ENCODE results near the gene TYK2.

GRCh38 chr19:10390652-10391286 is 10.4 kb upstream of the TYK2 start:
- TF ChIP-seq CTCF (IDR thresholded peaks at IDR 0.05; ENCODE audit: low read depth, low read length) (peak; percentile 98), EZH2phosphoT487 (IDR thresholded peaks at IDR 0.05; ENCODE audit: low read depth) (no peak)
